ENCODE results near the gene SPATA33.

Gene SPATA33

DNA sequence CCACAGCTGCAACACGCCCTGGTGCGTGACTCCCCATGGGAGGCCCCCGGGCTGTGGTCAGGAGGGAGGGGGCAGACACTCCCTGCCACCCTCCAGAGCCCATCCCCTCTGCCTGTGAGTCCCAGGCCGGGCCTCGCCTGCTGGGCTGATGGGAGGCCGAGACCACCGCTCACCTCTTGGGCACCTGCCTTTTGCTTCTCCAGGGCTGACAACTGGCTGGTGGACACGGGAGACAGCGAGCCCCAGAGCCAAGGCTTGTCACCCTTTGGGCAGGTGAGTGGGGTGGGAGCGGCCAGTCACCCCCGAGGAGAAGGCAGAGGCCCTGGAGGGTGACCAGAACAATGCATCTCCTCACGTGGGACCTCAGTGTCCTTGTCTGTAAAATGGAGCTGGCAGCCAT is 21.0 kb upstream of the SPATA33 start:
- TF ChIP-seq, protein P1, sequence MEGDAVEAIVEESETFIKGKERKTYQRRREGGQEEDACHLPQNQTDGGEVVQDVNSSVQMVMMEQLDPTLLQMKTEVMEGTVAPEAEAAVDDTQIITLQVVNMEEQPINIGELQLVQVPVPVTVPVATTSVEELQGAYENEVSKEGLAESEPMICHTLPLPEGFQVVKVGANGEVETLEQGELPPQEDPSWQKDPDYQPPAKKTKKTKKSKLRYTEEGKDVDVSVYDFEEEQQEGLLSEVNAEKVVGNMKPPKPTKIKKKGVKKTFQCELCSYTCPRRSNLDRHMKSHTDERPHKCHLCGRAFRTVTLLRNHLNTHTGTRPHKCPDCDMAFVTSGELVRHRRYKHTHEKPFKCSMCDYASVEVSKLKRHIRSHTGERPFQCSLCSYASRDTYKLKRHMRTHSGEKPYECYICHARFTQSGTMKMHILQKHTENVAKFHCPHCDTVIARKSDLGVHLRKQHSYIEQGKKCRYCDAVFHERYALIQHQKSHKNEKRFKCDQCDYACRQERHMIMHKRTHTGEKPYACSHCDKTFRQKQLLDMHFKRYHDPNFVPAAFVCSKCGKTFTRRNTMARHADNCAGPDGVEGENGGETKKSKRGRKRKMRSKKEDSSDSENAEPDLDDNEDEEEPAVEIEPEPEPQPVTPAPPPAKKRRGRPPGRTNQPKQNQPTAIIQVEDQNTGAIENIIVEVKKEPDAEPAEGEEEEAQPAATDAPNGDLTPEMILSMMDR (IDR thresholded peaks at IDR 0.05), result no peak
- H3K27ac ChIP-seq, result no peak overlapping the region
- DNase-seq (ENCODE audit: low spot score), result no peak
- H3K4me3 ChIP-seq, result no peak overlapping the region

DNA sequence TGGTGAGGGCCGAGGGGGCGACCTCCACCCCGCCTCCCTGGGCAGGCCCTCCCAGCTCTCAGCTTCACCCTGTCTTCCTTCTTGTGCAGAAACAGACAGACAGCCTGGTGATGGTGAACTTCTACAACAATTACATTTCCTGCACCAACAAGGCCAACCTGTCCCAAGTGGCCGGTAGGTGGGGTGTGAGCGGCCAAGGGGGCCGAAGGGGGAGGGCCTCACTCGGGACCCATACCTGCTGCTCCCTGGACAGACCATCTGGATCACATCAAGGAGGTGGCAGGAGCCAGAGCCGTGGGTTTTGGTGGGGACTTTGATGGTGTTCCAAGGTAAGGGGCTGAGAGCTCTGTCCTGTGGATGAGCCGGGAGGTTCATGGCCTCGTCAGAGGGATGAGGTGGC is 20.3 kb upstream of the SPATA33 start:
- no peak for DNase-seq (ENCODE audit: low spot score)
- TF ChIP-seq, protein P1 (IDR thresholded peaks at IDR 0.05), result no peak
- H3K4me3 ChIP-seq, result no peak overlapping the region
- no peak overlapping the region for H3K27ac ChIP-seq

DNA sequence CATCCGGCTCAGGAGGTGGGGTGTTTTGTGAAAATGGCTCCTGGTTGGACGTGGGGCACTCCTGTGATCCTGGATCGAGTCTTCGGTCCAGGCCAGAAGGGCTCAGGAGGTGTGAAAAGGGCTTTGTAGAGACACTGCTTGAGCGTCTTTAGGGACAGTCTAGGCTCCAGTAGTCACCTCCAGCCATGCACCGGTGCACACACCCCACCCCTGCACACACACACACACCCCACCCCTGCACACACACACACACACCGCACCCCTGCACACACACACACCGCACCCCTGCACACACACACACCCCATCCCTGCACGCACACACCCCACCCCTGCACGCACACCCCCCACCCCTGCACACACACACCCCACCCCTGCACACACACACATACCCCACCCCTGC is 19.2 kb upstream of the SPATA33 start:
- DNase-seq (ENCODE audit: low spot score), result no peak
- TF ChIP-seq, protein P1 (IDR thresholded peaks at IDR 0.05), result no peak
- Histone ChIP-seq H3K27ac (no peak overlapping the region), H3K4me3 (no peak overlapping the region)

DNA sequence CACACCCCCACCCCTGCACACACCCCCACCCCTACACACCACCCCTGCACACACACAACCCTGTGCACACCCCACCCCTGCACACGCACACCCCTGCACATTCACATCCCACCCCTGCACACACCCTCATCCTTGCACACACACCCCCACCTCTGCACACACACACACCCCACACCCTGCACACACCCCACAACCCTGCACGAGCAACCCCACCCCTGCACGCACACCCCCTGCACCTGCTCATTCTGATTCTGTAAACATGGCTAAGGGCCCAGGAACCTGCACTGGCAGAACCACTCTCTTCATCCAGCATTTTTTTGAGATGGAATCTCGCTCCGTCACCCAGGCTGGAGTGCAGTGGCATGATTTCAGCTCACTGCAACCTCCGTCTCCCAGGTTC is 18.3 kb upstream of the SPATA33 start:
- no peak for DNase-seq (ENCODE audit: low spot score)
- Histone ChIP-seq H3K4me3 (no peak overlapping the region), H3K27ac (no peak overlapping the region)
- TF ChIP-seq, protein P1 (IDR thresholded peaks at IDR 0.05), result no peak

DNA sequence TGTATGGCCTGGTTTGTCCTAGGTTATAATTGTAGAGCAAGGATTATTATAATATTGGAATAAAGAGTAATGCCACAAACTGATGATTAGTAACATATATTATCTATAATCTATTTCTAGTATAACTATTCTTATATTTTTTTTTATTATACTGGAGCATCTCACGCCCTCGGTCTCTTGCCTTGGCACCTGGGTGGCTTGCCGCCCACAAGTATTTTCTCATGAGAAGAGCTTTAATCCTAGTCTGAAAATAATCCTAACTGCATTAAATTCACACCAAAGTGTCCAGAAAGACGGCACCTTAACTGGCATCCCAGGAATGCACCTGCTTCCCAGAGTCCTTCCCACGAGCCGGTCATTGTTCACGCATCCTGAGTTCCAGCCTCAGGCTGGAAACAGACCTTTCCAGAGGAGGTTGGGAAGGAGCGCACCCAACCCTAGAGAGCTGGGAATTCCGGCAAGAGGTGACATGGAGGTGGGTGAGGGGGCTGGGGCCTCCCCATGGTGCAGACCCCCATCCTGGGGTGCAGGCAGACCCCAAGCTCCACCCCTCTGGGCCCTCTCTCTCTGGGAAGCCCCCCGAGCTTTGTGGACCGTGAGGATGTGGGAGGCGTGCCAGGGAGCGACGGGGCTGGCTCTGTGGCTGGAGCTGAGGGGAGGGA is 16.0 kb upstream of the SPATA33 start:
- no peak overlapping the region for H3K27ac ChIP-seq
- H3K4me3 ChIP-seq, result peak overlapping the region; percentile 66
- TF ChIP-seq, protein P1 (IDR thresholded peaks at IDR 0.05), result peak; percentile 35
- no peak for DNase-seq (ENCODE audit: low spot score)

DNA sequence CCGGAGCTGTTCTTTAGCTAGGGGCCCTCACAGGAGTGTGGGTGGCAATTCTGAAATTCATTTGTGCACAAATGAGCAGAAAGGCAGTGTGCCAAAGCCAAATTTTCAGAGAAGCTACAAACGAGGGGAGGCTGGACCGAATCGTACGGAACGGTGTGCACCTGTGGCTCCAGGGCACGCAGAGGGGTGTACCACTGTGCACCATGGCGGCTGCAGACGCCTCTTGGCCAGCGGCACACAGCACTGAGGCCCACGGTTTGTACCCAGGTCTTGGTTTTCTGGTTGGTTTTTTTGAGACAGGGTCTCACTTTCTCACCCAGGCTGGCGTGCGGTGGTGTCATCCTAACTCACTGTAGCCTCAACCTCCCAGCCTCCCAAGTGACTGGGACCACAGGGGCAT is 15.1 kb upstream of the SPATA33 start:
- Histone ChIP-seq H3K4me3 (no peak overlapping the region), H3K27ac (no peak overlapping the region)
- TF ChIP-seq, protein P1 (IDR thresholded peaks at IDR 0.05), result no peak
- no peak for DNase-seq (ENCODE audit: low spot score)

DNA sequence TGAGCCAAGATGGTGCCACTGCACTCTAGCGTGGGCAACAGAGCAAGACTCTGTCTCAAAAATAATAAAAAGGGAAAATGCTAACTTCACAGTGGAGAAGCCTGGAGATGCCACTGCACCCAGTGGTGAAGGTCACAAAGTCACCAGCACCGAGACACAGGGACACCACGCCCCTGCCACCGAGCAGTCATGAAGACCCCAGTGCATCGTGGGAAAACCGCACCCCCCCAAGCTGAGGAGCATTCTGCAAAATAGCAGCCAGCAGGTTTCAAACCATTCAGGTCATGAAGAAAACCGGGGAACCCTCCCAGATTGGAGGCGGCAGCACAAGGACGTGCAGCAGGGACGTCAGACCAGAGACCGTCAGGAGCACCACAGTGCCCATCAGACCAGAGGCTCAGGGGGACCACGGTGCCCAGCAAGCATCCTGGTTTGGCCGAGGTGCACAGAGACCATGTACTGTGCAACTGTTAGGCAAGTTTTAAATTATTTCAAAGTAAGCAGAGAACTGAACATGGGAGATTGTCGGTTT is 13.8 kb upstream of the SPATA33 start:
- TF ChIP-seq, protein P1 (IDR thresholded peaks at IDR 0.05), result no peak
- no peak overlapping the region for H3K27ac ChIP-seq
- no peak overlapping the region for H3K4me3 ChIP-seq
- DNase-seq (ENCODE audit: low spot score), result no peak
